Memory B cell (primary cell): Measurements from ENCODE around the gene METTL5.
"Not testable (repeated sequence)": the region's sequence is repeated elsewhere in the genome, so short reads cannot be mapped to it uniquely, and the experiment has no call there.

ENCODE experiments used
- ATAC-seq: fragments of 150-1000 bp; cut with Tn5 transposase; 2 replicates; pipeline ENCODE4 v1.10.0; 2021; ENCODE audit warnings: low read depth, mild to moderate bottlenecking, moderate library complexity
- DNase-seq, 2 donors: peaks; one replicate each; pipeline ENCODE4 v3.0.0; 2022; ENCODE audit warnings: low spot score in 2 of 2
- H3K27ac Mint-ChIP-seq: one replicate; pipeline ENCODE4 v1.8.0; 2022; ENCODE audit warnings: mild to moderate bottlenecking, moderate library complexity, mixed read lengths
- H3K27me3 Mint-ChIP-seq: one replicate; pipeline ENCODE4 v1.8.0; 2022; ENCODE audit warnings: mixed read lengths
- H3K36me3 Mint-ChIP-seq: one replicate; pipeline ENCODE4 v1.8.0; 2022; ENCODE audit warnings: mild to moderate bottlenecking, mixed read lengths
- H3K4me1 Mint-ChIP-seq: one replicate; pipeline ENCODE4 v1.8.0; 2022; ENCODE audit warnings: mixed read lengths
- H3K4me3 Mint-ChIP-seq: one replicate; pipeline ENCODE4 v1.8.0; 2022; ENCODE audit warnings: mild to moderate bottlenecking, moderate library complexity, mixed read lengths
- H3K9me3 Mint-ChIP-seq: one replicate; pipeline ENCODE4 v1.8.0; 2022; ENCODE audit warnings: mixed read lengths

METTL5 gene

GRCh38 chr2:169824373-169825333, at the start of gene METTL5:
METTL5 (minus strand) TSS chr2:169824905; CDS start chr2:169824597, 308 bp downstream.
- Mint-ChIP-seq H3K4me3 (peak within 1 kb of the TSS; percentile 94), H3K9me3 (peaks cover 2% of the 10 kb centered on the region), H3K36me3 (peaks cover 4% of the 10 kb centered on the region), H3K27ac (peak within 1 kb of the TSS; percentile 74), H3K4me1 (peaks cover 40% of the 10 kb centered on the region), H3K27me3 (no peaks in the 10 kb centered on the region)
- ATAC-seq (peak; percentile 66), DNase-seq (peak; percentile 70 to 80)

GRCh38 chr2:169871994-169872393, 47.3 kb upstream of the METTL5 start:
- no peak for ATAC-seq
- Mint-ChIP-seq H3K4me3 (no peak overlapping the region), H3K9me3 (no peaks in the 10 kb centered on the region), H3K27ac (no peak overlapping the region), H3K4me1 (peaks cover 3% of the 10 kb centered on the region), H3K27me3 (no peaks in the 10 kb centered on the region), H3K36me3 (peaks cover 10% of the 10 kb centered on the region)
- no peak for DNase-seq

DNA sequence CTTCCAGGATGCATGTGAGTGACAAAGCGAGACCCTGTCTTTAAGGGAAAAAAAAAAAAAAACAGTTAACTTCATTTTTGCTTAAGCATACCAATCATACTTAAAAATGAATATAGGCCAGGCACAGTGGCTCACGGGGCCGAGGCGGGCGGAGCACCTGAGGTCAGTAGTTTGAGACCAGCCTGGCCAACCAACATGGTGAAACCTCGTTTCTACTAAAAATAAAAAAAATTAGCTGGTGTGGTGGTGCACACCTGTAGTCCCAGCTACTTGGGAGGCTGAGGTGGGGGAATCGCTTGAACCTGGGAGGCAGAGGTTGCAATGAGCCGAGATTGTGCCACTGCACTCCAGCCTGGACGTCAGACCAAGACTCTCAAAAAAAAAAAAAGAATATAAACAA, 46.7 kb upstream of the METTL5 start:
- not testable (repeated sequence) for H3K4me3 Mint-ChIP-seq, DNase-seq, H3K4me1 Mint-ChIP-seq, ATAC-seq, H3K9me3 Mint-ChIP-seq, H3K36me3 Mint-ChIP-seq, H3K27me3 Mint-ChIP-seq, H3K27ac Mint-ChIP-seq

DNA sequence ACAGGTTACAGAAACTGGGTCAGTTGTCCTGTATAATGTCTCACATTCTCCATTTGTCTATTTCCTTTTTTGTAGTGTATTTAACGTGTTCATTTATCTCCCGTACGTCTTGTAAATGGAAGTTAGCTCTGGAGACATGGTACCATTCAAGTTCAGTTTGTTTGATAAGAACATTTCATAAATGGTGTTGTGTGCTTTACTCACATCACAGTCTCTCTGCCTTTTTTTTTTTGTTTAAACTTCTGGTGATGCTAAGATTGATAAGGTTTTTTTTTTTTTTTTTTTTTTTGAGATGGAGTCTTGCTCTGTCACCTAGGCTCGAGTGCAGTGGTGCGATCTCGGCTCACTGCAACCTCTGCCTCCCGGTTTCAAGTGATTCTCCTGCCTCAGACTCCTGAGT, 44.2 kb upstream of the METTL5 start:
- DNase-seq (no peak), ATAC-seq (no peak)
- Mint-ChIP-seq H3K36me3 (peaks cover 4% of the 10 kb centered on the region), H3K9me3 (no peaks in the 10 kb centered on the region), H3K27me3 (no peaks in the 10 kb centered on the region), H3K4me3 (no peak overlapping the region), H3K27ac (no peak overlapping the region), H3K4me1 (peaks cover 6% of the 10 kb centered on the region)

DNA sequence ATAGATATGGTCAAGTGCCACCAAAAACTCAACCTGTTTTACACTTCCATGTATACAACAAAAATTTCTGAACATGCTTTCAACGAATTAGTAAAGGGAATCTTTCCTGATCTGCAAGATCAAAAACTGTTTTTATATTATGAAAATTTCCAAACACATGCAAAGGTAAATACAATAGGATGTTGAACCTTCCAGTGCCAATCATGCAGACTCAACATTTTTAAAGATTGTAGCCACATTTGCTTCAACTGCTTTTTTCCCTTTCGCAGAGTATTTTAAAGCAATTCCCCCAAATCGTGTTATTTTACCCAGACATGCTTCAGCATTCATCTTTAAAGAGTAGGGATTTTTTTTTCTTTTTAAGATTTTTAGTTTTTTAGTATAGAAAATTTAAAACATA, 42.9 kb upstream of the METTL5 start:
- Mint-ChIP-seq H3K4me3 (no peak overlapping the region), H3K4me1 (peaks cover 10% of the 10 kb centered on the region), H3K9me3 (no peaks in the 10 kb centered on the region), H3K36me3 (peaks cover 7% of the 10 kb centered on the region), H3K27ac (no peak overlapping the region), H3K27me3 (no peaks in the 10 kb centered on the region)
- ATAC-seq (no peak), DNase-seq (no peak)

GRCh38 chr2:169866230-169866629, 41.5 kb upstream of the METTL5 start:
- H3K27me3 Mint-ChIP-seq, H3K4me3 Mint-ChIP-seq, H3K27ac Mint-ChIP-seq, DNase-seq, ATAC-seq, H3K9me3 Mint-ChIP-seq: not testable (repeated sequence)
- H3K36me3 Mint-ChIP-seq, result peaks cover 10% of the 10 kb centered on the region
- peaks cover 10% of the 10 kb centered on the region for H3K4me1 Mint-ChIP-seq

- peaks cover 13% of the 10 kb centered on the region for H3K36me3 Mint-ChIP-seq
- DNase-seq (no peak), ATAC-seq (no peak)
- no peak overlapping the region for H3K4me3 Mint-ChIP-seq
- H3K4me1 Mint-ChIP-seq, result peaks cover 10% of the 10 kb centered on the region
- no peaks in the 10 kb centered on the region for H3K9me3 Mint-ChIP-seq
- H3K27me3 Mint-ChIP-seq, result no peaks in the 10 kb centered on the region
- H3K27ac Mint-ChIP-seq, result no peak overlapping the region
These were observed 40.8 kb upstream of the METTL5 start for GRCh38 chr2:169865492-169865891.

- no peak for ATAC-seq
- H3K4me1 Mint-ChIP-seq, result peaks cover 9% of the 10 kb centered on the region
- DNase-seq, result no peak
- no peaks in the 10 kb centered on the region for H3K27me3 Mint-ChIP-seq
- H3K4me3 Mint-ChIP-seq, result no peak overlapping the region
- peaks cover 14% of the 10 kb centered on the region for H3K36me3 Mint-ChIP-seq
- no peaks in the 10 kb centered on the region for H3K9me3 Mint-ChIP-seq
- no peak overlapping the region for H3K27ac Mint-ChIP-seq
These were observed 38.1 kb upstream of the METTL5 start for GRCh38 chr2:169862816-169863215.

DNA sequence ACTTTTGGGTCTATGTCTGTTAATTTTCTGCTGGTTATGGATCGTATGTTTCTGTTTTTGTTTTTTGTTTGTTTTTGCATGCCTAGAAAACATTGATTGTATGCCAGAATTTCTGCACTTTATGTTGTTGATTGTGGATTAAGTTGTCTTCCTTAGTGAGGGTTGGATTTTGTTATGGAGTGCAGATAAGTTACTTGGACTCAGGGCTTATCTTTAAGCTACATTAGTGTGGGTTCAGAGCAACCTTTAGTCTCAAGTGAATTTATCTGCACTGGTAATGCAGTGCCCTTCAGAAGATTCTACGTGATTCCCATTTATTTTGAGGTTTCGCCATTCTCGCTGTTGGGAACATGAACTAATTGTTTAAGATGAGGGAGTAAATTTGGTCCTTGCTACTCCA, 35.4 kb upstream of the METTL5 start:
- Mint-ChIP-seq H3K27me3 (no peaks in the 10 kb centered on the region), H3K27ac (no peak overlapping the region), H3K4me3 (no peak overlapping the region), H3K36me3 (peaks cover 12% of the 10 kb centered on the region), H3K9me3 (no peaks in the 10 kb centered on the region), H3K4me1 (peaks cover 7% of the 10 kb centered on the region)
- no peak for DNase-seq
- ATAC-seq, result no peak

GRCh38 chr2:169859423-169859822, 34.7 kb upstream of the METTL5 start:
- Mint-ChIP-seq H3K27me3 (no peaks in the 10 kb centered on the region), H3K27ac (no peak overlapping the region), H3K4me1 (peaks cover 7% of the 10 kb centered on the region), H3K9me3 (no peaks in the 10 kb centered on the region), H3K36me3 (peaks cover 12% of the 10 kb centered on the region), H3K4me3 (no peak overlapping the region)
- DNase-seq (no peak), ATAC-seq (no peak)

DNA sequence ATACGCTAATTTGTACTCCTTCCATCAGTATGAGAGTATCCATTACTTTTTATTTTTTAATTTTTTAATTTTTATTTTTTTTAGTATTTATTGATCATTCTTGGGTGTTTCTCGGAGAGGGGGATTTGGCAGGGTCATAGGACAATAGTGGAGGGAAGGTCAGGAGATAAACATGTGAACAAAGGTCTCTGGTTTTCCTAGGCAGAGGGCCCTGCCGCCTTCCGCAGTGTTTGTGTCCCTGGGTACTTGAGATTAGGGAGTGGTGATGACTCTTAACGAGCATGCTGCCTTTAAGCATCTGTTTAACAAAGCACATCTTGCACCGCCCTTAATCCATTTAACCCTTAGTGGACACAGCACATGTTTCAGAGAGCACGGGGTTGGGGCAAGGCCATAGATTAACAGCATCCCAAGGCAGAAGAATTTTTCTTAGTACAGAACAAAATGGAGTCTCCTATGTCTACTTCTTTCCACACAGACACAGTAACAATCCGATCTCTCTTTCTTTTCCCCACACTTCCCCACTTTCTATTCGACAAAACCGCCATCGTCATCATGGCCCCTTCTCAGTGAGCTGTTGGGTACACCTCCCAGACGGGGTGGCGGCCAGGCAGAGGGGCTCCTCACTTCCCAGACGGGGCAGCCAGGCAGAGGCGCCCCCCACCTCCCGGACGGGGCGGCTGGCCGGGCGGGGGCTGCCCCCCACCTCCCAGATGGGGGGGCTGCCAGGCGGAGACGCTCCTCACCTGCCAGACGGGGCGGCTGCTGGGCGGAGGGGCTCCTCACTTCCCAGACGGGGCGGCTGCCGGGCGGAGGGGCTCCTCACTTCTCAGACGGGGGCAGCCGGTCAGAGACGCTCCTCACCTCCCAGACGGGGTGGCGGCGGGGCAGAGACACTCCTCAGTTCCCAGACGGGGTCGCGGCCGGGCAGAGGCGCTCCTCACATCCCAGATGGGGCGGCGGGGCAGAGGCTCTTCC, 30.9 kb upstream of the METTL5 start:
- H3K36me3 Mint-ChIP-seq, H3K4me3 Mint-ChIP-seq, ATAC-seq, H3K27ac Mint-ChIP-seq, H3K9me3 Mint-ChIP-seq, DNase-seq, H3K27me3 Mint-ChIP-seq: not testable (repeated sequence)
- peaks cover 16% of the 10 kb centered on the region for H3K4me1 Mint-ChIP-seq

GRCh38 chr2:169853041-169853668, 28.4 kb upstream of the METTL5 start:
- no peak for DNase-seq
- peak overlapping the region; percentile 61 for H3K4me3 Mint-ChIP-seq
- peak; percentile 31 for ATAC-seq
- H3K9me3 Mint-ChIP-seq, result no peaks in the 10 kb centered on the region
- H3K36me3 Mint-ChIP-seq, result peaks cover 7% of the 10 kb centered on the region
- H3K4me1 Mint-ChIP-seq, result peaks cover 17% of the 10 kb centered on the region
- H3K27me3 Mint-ChIP-seq, result no peaks in the 10 kb centered on the region
- H3K27ac Mint-ChIP-seq, result peak overlapping the region; percentile 24

- DNase-seq, result no peak
- ATAC-seq, result no peak
- H3K4me3 Mint-ChIP-seq, result no peak overlapping the region
- H3K4me1 Mint-ChIP-seq, result peaks cover 28% of the 10 kb centered on the region
- no peaks in the 10 kb centered on the region for H3K27me3 Mint-ChIP-seq
- H3K27ac Mint-ChIP-seq, result no peak overlapping the region
- peaks cover 14% of the 10 kb centered on the region for H3K36me3 Mint-ChIP-seq
- no peaks in the 10 kb centered on the region for H3K9me3 Mint-ChIP-seq
These were observed 25.0 kb upstream of the METTL5 start for GRCh38 chr2:169849710-169850109.
